T47D (cell line): ENCODE results near the gene NEGR1.

ENCODE experiments used
- DNase-seq, 2 experiments: peaks; one replicate each; pipeline versions ENCODE4 v3.0.0 to v3.0.0-alpha.2; 2011 to 2012; ENCODE audit warnings: low read depth in 1 of 2, low spot score in 1 of 2
- JUND ChIP-seq: IDR thresholded peaks from 2 replicates; pipeline ENCODE4 v1.6.1; 2012; ENCODE audit warnings: low read depth
- in situ Hi-C: cut with HindIII; loops from 2 replicates; pipeline ENCODE4 v1.10.0; 2016; ENCODE audit warnings: low sequenced_read_pairs, low pct_unique_long_range_greater_than_20kb

Gene NEGR1

DNA sequence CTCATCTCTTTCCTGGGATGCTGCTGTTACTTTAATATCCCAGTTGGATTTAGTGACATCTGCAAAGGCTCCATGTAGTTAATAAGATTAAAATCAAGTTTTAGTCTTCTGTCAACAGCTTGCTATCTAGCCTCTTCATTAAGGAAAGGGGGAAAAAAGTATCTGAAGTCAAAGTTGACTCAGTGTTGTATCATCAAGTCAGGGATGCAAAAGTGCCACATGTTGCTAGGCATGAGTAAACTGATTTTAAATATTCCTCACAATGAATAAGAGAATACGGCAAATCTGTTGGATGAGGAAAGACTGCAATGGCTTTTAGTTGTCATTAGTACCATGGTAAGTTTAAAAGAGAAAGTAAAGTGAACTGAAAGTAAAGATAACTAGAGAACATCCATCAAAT lies 818.3 kb downstream of the NEGR1 start:
- no peak for DNase-seq
- in situ Hi-C loops: no loop called here
- no peak for TF ChIP-seq JUND

GRCh38 chr1:71463144-71463543 lies 819.2 kb downstream of the NEGR1 start:
- no peak for TF ChIP-seq JUND
- in situ Hi-C loops: no loop called here
- DNase-seq: no peak

DNA sequence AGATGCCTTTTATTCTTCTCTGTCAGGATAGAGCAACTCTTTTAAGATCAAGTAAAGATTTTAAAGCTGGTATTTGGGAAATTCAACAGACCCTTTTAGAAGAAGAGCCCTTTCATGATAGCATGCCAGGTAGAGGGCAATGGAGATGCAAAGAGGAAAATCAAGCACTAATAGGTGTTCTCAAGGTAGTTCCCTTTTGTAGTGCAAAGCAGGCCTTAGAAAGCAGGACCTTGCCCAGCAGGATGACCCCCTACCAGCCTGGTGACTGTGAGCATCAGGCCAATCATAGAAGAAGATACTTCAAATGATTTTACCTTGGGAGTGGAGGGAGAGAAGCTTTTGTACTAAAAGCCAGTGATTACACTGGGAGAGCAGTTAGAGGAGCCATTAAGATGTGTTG lies 820.1 kb downstream of the NEGR1 start:
- TF ChIP-seq JUND: no peak
- in situ Hi-C loops: no loop called here
- DNase-seq: no peak

GRCh38 chr1:71461416-71461815 lies 820.9 kb downstream of the NEGR1 start:
- TF ChIP-seq JUND: no peak
- in situ Hi-C loops: no loop called here
- DNase-seq: peak in 1 of 2 experiments; percentile 32

DNA sequence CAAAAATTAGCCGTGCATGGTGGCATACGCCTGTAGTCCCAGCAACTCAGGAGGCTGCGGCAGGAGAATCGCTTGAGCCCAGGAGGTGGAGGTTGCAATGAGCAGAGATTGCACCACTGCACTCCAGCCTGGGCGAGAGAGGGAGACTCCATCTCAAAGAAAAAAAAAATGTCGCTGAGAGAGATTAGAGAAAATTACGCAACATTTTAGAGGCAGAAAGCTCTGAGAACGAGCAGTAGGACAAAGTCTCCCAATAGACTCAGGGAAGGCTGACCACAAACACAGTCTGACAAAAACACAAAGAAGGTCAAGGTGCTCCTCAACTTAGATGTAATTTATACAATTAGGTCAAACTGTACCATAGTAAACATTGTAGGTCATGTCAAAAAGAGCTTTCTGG lies 833.9 kb downstream of the NEGR1 start:
- in situ Hi-C loops: no loop called here
- no peak for TF ChIP-seq JUND
- no peak for DNase-seq

DNA sequence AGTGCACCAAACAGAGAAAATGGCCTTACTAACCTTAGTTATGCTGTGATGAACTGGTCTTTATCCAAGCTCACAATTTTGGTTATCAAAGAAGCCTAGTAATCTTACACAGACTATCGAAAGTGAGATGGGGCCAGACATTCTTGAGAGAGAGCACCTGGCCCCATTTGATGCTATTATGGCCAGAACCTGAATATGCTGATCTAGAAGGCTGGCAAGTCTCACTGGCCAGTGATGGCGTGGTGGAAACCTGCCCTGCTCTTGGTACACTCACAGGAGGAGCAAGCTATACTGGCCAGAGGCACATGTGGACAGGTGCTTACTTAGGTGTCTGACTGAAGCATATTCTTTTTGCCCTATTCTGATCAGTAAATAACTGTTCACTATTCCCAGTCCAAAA lies 843.7 kb downstream of the NEGR1 start:
- in situ Hi-C loops: no loop called here

DNA sequence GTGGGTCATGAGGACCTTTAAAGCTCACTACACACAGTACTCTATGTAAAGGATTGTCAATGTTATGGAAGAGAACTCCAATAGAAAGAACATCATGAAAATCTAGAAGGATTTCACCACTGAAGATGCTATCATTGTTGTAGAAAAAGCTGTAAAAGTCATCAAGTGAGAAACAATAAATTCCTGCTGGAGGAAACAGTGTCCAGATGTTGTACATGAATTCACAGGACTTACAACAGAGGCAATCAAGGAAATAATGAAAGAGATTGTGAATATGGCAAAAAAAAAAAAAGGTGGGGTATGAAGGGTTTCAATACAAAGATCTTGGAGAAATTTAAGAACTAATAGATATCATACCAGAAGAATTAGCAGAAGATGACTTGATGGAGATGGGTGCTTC lies 846.4 kb downstream of the NEGR1 start:
- TF ChIP-seq JUND: no peak
- DNase-seq: no peak

More for the DNA sequence above, 843.7 kb downstream of the NEGR1 start:
- DNase-seq: no peak
- no peak for TF ChIP-seq JUND

DNA sequence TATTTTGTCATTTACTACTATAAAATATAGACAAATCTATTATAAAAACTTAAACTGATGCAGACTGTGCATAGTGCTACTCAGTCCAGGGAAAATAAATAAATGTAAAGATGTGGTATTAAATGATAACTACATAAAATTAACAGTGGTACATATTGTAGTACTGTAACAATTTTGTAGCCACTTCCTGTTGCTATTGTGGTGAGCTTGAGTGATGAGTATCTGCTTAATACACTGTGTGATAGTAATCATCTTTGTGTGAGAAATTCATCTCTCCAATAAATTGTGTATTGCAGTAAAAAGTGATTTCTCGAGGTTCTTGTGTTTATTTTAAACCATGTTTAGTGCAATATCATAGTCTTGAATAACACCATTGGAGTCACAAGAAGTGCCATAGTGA lies 848.1 kb downstream of the NEGR1 start:
- in situ Hi-C loops: no loop called here
- TF ChIP-seq JUND: no peak
- no peak for DNase-seq

More for the DNA sequence above, 846.4 kb downstream of the NEGR1 start:
- in situ Hi-C loops: no loop called here

DNA sequence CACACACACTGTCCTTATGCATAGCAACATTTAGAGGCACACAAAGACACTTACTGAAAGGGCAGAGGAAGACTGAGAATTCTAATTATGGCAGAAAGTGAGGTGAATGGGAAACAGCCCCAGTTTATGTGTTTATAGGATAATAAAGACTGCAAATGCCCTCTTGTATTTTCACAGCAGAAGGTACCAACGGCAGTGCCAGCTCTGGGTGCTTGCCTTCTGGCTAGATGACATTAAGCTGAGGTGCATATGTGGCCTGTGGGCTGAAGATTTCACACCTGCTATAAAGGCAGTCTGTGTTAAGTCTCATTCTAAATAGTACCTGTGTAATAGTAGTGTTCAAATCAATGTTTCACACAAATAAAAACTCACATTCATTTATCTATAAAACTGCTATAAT lies 854.3 kb downstream of the NEGR1 start:
- in situ Hi-C loops: no loop called here
- no peak for TF ChIP-seq JUND
- DNase-seq: no peak

DNA sequence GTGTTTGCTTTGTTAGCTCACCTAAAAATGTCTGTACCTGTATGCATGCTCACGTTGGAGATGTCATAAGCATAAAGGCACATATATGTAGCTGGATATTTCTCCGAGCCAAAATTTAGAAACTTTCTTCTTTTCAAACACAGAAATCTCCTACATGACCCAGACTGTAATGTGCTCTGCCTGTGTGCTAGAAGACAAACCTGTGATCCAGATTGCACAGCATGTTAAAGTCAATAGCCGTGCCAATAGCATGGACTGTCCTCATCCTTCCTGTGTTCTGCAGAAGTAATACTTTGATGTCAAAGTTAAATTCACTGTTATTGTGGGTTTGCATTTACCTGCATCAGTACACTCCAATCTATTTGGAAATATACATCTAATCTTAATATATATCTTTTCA lies 855.3 kb downstream of the NEGR1 start:
- no peak for TF ChIP-seq JUND
- DNase-seq: no peak
- in situ Hi-C loops: no loop called here

GRCh38 chr1:71424536-71424935 lies 857.8 kb downstream of the NEGR1 start:
- no peak for DNase-seq
- in situ Hi-C loops: no loop called here
- TF ChIP-seq JUND: no peak

DNA sequence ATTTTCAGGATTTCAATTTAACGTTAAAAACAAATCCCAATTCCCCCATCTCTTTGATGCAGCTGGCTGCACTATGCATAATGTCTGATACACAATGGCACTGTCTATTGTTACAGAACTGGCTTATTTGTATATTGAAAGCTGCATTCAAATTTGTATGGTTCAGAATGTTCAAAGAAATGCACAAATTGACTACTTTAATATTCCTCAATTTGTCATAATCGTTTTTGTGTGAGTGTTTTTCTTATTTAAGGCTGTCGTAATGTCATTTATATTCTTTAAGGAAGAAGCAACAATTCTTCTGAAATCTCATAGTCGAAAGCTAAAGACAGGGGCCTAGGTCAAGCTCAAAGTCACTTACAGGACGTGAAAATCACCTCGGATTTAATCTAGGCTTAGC lies 860.1 kb downstream of the NEGR1 start:
- in situ Hi-C loops: no loop called here
- no peak for DNase-seq
- TF ChIP-seq JUND: no peak

DNA sequence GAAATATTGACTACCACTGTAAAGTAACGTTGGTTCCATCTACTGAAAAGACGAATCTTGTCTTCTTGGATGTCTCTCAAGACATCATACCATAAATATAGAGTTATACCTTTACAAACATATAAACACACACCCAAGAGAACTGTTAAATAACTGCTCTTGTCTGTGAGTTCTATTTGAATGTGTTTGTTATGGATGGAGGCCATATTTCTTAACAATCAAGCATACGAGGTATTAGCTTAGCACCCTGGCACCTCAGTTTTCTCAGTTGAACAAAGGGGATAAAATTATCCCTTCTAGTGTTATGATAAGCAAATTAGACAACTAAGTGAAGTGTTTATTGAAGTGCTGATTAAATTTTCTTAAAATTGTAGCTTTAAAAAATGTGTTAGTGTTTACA lies 864.9 kb downstream of the NEGR1 start:
- in situ Hi-C loops: no loop called here
- no peak for TF ChIP-seq JUND

DNA sequence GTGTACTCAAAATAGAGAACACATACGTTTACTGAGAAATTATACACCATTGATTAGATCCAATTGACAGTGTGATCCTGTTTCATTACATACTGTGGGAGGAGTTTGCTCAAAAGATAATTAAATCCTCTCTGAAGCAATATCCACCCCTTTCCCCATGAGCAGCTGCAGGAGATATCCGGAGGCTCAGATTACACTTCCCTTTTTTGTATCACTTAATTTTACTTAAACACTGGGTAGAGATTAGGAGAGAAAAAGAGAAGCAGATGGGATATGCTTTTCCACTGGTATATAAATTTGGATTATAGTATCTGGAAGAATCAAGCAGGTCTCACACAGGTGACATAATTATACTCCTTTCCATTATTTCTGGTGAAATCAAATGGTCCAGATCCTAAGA lies 868.2 kb downstream of the NEGR1 start:
- TF ChIP-seq JUND: no peak
- DNase-seq: no peak
- in situ Hi-C loops: no loop called here

More for the DNA sequence above, 864.9 kb downstream of the NEGR1 start:
- no peak for DNase-seq
